A549 (cell line): ENCODE results near the gene ABL1.

Source experiments
- CTCF ChIP-seq: fragments of >200 bp; sonication (Bioruptor Twin); formaldehyde crosslinking; IDR thresholded peaks from 3 replicates; pipeline ENCODE4 v1.5.1; 2016
- ESRRA ChIP-seq: fragments of 150-350 bp; IDR thresholded peaks from 2 replicates; pipeline ENCODE4 v1.6.1; 2014; ENCODE audit warnings: mild to moderate bottlenecking, low read length, borderline replicate concordance
- KDM1A ChIP-seq: fragments of 200-600 bp; sonication (generic); IDR thresholded peaks from 2 replicates; pipeline ENCODE4 v1.6.1; 2016; ENCODE audit warnings: low read depth, mild to moderate bottlenecking
- MAFK ChIP-seq: fragments of 450-650 bp; IDR thresholded peaks from 2 replicates; pipeline ENCODE4 v1.6.1; 2014; ENCODE audit not compliant: partially characterized antibody
- MAZ ChIP-seq: fragments of 150-350 bp; IDR thresholded peaks from 2 replicates; pipeline ENCODE4 v1.6.1; 2014; ENCODE audit warnings: antibody characterized with exemption, low read depth, low read length, borderline replicate concordance
- NR3C1 ChIP-seq: fragments of >200 bp; sonication (Bioruptor Twin); formaldehyde crosslinking; IDR thresholded peaks from 3 replicates; pipeline ENCODE4 v1.6.1; 2017
- PBX3 ChIP-seq: IDR thresholded peaks from 2 replicates; pipeline ENCODE4 v1.6.1; 2012
- POLR2A ChIP-seq: IDR thresholded peaks from 2 replicates; pipeline ENCODE4 v1.6.1; 2012; ENCODE audit warnings: mild to moderate bottlenecking, low read length
- RCOR1 ChIP-seq: fragments of 150-350 bp; IDR thresholded peaks from 2 replicates; pipeline ENCODE4 v1.6.1; 2014; ENCODE audit warnings: antibody characterized with exemption, low read length, low read depth
- SMC3 ChIP-seq: fragments of >200 bp; sonication (Bioruptor Twin); formaldehyde crosslinking; IDR thresholded peaks from 3 replicates; pipeline ENCODE4 v1.6.1; 2018; ENCODE audit warnings: inconsistent platforms
- SREBF2 ChIP-seq: fragments of 450-650 bp; IDR thresholded peaks from 2 replicates; pipeline ENCODE4 v1.6.1; 2014; ENCODE audit warnings: mild to moderate bottlenecking, moderate library complexity
- TF ChIP-seq, protein P1 (sequence below): IDR thresholded peaks from 2 replicates; pipeline ENCODE4 v1.6.1; 2012; ENCODE audit warnings: low read depth, borderline replicate concordance
- TF ChIP-seq, protein P2 (sequence below): fragments of 200-600 bp; sonication (generic); IDR thresholded peaks from 2 replicates; pipeline ENCODE4 v1.6.1; 2016; ENCODE audit warnings: antibody characterized with exemption, mild to moderate bottlenecking, moderate library complexity
- TF ChIP-seq, protein P3 (sequence below): IDR thresholded peaks from 2 replicates; pipeline ENCODE4 v1.6.1; 2012

DNA sequence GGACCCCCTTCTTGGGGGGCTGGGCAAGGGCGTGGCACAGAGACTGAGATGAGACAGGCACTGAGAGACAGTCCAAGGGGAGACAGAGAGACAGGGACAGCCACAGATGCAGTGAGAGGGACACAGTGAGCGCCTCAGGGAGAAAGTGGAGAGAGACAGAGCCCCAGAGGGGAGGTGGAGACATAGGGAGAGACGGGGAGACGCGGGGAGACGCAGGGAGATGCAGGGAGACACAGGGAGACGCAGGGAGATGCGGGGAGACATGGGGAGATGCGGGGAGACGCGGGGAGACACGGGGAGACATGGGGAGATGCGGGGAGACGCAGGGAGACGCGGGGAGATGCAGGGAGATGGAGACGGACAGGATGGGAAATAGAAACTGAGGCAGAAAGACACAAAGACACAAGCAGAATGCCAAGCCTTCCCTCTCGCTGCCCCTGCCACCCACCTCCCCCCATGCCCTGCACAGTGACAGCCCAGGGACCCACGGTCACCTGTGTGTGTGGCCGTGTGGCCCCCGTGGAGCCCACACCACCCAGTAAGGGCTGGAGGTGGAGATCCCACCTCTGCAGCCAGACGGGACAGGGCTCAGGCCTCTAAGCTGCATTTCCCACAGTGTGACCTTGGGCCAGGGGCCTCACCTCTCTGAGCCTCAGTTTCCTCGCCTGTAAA is 95.2 kb downstream of the ABL1 start:
- TF ChIP-seq CTCF (no peak), NR3C1 (no peak), SMC3 (no peak), PBX3 (no peak), MAFK (no peak), ESRRA (no peak), MAZ (no peak), SREBF2 (no peak), KDM1A (no peak), POLR2A (no peak), RCOR1 (no peak)
- TF ChIP-seq, protein P1, sequence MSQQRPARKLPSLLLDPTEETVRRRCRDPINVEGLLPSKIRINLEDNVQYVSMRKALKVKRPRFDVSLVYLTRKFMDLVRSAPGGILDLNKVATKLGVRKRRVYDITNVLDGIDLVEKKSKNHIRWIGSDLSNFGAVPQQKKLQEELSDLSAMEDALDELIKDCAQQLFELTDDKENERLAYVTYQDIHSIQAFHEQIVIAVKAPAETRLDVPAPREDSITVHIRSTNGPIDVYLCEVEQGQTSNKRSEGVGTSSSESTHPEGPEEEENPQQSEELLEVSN = no peak
- TF ChIP-seq, protein P2, sequence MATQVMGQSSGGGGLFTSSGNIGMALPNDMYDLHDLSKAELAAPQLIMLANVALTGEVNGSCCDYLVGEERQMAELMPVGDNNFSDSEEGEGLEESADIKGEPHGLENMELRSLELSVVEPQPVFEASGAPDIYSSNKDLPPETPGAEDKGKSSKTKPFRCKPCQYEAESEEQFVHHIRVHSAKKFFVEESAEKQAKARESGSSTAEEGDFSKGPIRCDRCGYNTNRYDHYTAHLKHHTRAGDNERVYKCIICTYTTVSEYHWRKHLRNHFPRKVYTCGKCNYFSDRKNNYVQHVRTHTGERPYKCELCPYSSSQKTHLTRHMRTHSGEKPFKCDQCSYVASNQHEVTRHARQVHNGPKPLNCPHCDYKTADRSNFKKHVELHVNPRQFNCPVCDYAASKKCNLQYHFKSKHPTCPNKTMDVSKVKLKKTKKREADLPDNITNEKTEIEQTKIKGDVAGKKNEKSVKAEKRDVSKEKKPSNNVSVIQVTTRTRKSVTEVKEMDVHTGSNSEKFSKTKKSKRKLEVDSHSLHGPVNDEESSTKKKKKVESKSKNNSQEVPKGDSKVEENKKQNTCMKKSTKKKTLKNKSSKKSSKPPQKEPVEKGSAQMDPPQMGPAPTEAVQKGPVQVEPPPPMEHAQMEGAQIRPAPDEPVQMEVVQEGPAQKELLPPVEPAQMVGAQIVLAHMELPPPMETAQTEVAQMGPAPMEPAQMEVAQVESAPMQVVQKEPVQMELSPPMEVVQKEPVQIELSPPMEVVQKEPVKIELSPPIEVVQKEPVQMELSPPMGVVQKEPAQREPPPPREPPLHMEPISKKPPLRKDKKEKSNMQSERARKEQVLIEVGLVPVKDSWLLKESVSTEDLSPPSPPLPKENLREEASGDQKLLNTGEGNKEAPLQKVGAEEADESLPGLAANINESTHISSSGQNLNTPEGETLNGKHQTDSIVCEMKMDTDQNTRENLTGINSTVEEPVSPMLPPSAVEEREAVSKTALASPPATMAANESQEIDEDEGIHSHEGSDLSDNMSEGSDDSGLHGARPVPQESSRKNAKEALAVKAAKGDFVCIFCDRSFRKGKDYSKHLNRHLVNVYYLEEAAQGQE = no peak
- TF ChIP-seq, protein P3, sequence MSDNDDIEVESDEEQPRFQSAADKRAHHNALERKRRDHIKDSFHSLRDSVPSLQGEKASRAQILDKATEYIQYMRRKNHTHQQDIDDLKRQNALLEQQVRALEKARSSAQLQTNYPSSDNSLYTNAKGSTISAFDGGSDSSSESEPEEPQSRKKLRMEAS = no peak
